Measurements from ENCODE around the gene MCM3.

- TF ChIP-seq CTCF (IDR thresholded peaks at IDR 0.05) (peak; percentile 45; the same call in 1 of the 2 replicates), SP1 (CRISPR knock-in tag; conservative IDR thresholded peaks at IDR 0.05) (no peak), ZNF423 (CRISPR knock-in tag; IDR thresholded peaks at IDR 0.05) (no peak), FOXP4 (CRISPR knock-in tag; IDR thresholded peaks at IDR 0.05) (no peak), NR2C2 (CRISPR knock-in tag; IDR thresholded peaks at IDR 0.05) (no peak), NFE2L1 (CRISPR knock-in tag; IDR thresholded peaks at IDR 0.05) (no peak), USF2 (CRISPR knock-in tag; IDR thresholded peaks at IDR 0.05) (no peak), RELA (CRISPR knock-in tag; IDR thresholded peaks at IDR 0.05; ENCODE audit: borderline replicate concordance) (no peak), ELF4 (CRISPR knock-in tag; IDR thresholded peaks at IDR 0.05; ENCODE audit: low read depth) (no peak), STAT6 (CRISPR knock-in tag; conservative IDR thresholded peaks at IDR 0.05; ENCODE audit: low read depth) (no peak), ZNF512 (CRISPR knock-in tag; IDR thresholded peaks at IDR 0.05; ENCODE audit: borderline replicate concordance) (no peak), GABPB1 (CRISPR knock-in tag; IDR thresholded peaks at IDR 0.05) (no peak), SMAD3 (CRISPR knock-in tag; IDR thresholded peaks at IDR 0.05; ENCODE audit: borderline replicate concordance) (no peak)
These were observed 50.3 kb downstream of the MCM3 start for GRCh38 chr6:52233975-52234823.

Measured in WTC11 (cell line).